ENCODE data around the gene CCDC124.

The CCDC124 gene

DNA sequence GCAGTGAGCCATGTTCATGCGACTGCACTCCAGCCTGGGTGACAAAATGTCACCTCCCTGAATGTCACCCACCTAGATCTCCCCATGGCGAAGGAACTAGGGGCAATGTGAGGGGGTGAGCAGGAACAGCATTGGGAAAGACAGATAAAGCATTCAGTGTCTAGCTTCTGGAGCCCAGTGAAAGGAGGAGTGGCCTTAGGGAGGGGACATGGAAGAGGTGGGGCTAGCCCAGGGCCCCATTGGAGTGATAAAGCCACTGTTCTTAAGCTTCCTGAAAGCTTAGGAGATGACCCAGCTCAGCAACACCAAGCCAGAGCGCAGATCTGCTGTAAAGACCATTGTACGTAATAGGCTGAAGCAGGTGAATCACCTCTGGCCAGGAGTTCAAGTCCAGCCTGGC, 21.1 kb downstream of the CCDC124 start:
- DNase-seq (ENCODE audit: low read depth in 3 of 3), result no peak

GRCh38 chr19:17954401-17954800, 21.6 kb downstream of the CCDC124 start:
- no peak for DNase-seq (ENCODE audit: low read depth in 3 of 3)

DNA sequence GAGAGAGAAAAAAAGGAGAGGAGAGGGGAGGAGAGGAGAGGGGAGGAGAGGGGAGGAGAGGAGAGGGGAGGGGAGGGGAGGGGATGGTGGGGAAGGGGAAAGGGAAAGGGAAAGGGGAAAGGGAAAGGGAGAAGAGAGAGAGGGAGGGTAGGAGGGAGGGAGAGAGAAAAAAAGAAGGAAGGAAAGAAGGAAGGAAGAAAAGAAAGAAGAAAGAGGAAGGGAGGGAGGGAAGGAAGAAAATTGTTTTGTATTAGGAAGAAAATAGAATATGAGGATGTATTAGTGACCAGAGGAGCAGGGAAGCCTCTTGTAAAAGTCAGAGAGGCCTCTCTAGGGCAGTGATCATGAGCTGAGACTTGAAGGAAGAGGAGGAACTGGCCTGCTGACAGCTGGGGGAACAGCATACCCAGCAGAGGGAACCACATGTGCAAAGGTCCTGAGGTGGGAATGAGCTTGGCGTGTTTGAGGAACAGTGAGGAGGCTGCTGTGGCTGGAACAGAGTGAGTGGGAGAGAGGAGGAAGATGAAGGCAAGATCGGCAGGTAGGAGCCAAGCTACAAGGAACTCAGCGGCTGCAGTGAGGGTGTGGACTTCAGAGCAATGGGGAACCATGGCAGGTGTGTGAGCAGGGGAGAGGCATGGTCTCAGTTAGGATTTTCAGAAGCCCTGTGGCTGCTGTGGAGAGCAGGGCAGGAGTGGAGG, 24.5 kb downstream of the CCDC124 start:
- no peak for DNase-seq (ENCODE audit: low read depth in 3 of 3)

GRCh38 chr19:17957885-17958284, 25.1 kb downstream of the CCDC124 start:
- DNase-seq (ENCODE audit: low read depth in 3 of 3), result no peak

- DNase-seq (ENCODE audit: low read depth in 3 of 3), result no peak
These were observed 31.3 kb downstream of the CCDC124 start for GRCh38 chr19:17963936-17964691.

GRCh38 chr19:17965370-17966128, 32.7 kb downstream of the CCDC124 start:
- no peak for DNase-seq (ENCODE audit: low read depth in 3 of 3)

- no peak for DNase-seq (ENCODE audit: low read depth in 3 of 3)
These were observed 33.3 kb downstream of the CCDC124 start for GRCh38 chr19:17966129-17966483.

DNA sequence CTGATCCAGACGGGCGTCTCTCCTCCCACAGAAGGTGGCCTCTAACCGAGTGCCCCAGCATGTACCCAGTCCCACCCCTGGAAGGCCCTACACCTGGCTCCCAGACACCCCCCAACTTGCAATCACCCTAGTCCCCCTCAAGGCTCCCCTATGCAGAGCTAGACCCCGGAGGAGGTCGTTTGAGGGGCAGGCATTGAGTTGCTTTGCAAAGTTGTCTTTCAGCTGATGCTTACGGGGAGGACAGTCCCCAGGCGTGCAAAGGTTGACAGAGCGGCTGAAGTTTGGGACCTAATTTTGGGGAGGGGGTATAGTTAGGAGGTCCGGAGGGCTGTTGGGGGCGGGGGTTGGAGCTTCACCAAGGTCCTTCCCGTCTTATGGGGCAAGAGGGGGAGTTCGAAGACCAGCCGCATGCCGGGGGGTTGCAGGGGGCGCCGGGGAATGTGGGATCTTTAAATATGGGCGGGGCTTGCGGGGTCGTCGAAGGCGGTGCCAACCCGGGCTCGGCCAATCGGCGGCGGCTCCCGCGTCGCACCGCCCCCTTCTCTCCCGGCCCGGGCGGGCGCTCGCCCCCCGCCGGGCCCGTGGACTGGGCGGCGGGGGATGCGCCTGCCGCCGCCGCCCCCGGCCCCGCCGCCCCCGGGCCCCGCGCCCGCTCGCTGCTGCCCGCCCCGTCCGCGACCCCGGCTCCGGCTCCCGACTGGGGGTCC, 33.9 kb downstream of the CCDC124 start, which contains the start of gene KCNN1:
Gene KCNN1 (plus strand): TSS at position 558 of the 707 bp plus-strand sequence. CDS start 6,782 bp downstream, outside the sequence.
- no peak for DNase-seq (ENCODE audit: low read depth in 3 of 3)

GRCh38 chr19:17967257-17968051, 34.6 kb downstream of the CCDC124 start:
- DNase-seq (ENCODE audit: low read depth in 3 of 3), result no peak

GRCh38 chr19:17968362-17968761, 35.5 kb downstream of the CCDC124 start:
- no peak for DNase-seq (ENCODE audit: low read depth in 3 of 3)

DNA sequence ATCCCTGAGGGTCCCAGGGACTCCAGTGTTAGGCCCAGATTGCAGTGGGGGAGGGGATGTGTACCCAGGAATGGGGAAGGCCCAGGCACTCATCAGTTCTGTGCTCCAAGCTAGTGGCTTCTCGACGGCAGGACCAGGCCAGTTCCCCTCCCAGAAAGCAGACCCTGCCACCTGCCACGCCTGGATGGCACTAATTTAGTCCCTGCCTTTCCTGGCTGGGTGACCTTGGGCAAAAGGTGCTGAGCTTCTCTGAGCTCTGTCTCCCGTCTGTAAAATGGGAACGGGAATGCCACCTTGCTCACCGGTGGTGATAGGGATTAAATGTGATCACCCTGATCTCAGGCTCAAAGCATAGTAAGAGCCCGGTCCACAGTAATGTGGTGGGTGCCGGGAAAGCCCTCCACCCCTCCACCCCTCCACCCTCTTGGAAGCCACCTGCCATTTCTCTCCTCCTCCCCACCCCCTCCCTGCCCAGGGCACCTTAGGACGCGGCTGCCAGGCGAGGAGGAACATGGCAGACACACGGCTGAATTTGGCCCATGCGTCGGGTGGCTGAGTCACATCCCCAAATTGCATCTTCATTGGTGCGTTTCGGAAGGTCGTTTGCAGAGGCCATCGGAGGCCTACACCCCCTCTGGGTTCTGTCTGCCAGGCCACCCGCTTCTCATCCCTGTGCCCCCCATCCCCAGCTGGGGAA, 36.4 kb downstream of the CCDC124 start:
- DNase-seq (ENCODE audit: low read depth in 3 of 3), result no peak

DNA sequence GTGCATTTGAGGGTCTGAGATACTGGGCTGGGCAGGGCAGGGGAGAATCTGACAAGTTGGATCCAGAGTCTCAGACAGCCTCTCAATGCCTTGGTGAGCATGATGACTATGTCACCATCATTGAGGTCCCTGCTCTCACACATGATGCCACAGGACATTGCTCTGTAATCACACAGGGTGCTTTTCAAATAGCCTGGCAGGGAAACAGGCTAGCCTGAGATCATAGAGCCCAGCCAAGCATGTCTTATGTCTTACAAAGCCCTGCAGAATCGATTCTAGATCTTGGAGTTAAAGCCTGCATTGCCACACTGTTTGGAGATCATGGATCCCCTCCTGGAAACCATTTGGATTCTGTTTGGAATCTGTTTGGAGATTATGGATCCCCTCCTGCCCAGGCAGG, 39.4 kb downstream of the CCDC124 start:
- no peak for DNase-seq (ENCODE audit: low read depth in 3 of 3)

DNA sequence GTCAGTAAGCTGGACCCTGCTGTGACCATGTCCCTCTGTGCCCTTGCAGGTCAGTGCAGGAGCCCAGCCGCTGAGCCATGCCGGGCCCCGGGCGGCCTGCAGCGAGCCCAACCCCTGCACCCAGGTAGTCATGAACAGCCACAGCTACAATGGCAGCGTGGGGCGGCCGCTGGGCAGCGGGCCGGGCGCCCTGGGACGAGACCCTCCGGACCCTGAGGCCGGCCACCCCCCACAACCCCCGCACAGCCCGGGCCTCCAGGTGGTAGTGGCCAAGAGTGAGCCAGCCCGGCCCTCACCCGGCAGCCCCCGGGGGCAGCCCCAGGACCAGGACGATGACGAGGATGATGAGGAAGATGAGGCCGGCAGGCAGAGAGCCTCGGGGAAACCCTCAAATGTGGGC, 40.9 kb downstream of the CCDC124 start:
- DNase-seq (ENCODE audit: low read depth in 3 of 3), result no peak

DNA sequence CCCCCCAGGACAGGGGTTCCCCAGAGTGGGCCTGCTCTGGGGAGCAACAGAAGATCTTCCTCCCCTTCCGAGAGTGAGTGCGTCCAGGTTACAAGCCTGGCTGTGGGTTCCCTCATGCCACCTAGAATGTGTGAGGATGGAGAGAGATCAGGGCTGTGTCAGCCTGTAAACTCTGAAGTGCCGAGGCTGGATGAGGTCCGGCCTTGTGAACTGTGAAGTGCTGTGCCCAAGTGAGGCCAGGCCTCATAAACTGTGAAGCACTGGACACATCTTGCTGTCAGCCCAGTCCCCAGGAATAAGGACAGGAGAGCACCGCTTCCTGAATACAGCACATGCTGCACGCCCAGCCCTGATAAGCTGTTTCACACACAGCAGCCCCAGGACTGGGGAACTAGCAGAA, 41.7 kb downstream of the CCDC124 start:
- no peak for DNase-seq (ENCODE audit: low read depth in 3 of 3)

DNA sequence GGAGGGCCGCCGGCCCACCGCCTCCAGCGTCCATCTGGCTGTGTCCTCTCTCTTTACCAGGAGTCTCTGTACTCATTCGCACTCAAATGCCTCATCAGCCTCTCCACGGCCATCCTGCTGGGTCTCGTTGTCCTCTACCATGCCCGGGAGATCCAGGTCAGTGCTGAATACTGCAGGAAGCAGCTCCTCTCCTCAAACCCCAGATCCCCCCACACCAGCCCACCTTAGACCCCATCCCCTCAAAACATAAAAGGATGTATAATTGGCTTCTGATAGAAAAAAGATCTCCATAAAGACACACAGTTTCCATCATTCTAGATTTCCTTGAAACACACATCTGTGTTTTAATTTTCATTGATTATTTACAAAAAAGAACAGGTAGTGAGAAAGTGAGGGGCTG, 42.2 kb downstream of the CCDC124 start:
- DNase-seq (ENCODE audit: low read depth in 3 of 3), result no peak

DNA sequence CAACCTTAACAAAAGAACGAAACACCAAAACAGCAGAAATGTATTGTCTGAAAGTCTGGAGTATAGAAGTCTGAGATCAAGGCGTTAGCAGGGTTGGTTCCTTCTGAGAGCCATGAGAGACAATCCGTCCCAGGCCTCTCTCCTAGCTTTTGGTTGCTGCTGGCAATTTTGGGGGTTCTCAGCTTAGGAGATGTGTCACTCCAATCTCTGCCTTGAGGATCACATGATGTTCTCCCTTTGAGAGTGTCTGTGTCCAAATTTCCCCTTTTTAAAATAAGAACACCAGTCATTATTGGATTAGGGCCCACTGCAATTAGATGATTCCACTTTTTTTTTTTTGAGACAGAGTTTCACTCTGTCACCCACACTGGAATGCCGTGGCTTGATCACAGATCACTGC, 44.2 kb downstream of the CCDC124 start:
- DNase-seq (ENCODE audit: low read depth in 3 of 3), result no peak

DNA sequence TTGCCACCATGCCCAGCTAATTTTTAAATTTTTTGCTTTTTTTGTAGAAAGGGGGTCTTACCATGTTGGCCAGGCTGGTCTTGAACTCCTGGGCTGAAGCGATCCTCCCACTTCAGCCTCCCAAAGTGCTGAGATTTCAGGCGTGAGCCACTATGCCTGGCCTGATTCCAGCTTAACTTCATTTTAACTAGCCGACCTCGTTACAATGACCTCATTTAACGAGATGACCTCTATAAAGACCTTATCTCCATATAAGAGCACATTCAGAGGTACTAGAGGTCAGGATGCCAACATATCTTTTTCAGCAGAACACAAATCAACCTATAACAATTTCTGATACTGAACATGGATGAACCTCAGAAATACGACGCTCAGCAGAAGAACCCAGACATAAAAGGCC, 44.7 kb downstream of the CCDC124 start:
- no peak for DNase-seq (ENCODE audit: low read depth in 3 of 3)

DNA sequence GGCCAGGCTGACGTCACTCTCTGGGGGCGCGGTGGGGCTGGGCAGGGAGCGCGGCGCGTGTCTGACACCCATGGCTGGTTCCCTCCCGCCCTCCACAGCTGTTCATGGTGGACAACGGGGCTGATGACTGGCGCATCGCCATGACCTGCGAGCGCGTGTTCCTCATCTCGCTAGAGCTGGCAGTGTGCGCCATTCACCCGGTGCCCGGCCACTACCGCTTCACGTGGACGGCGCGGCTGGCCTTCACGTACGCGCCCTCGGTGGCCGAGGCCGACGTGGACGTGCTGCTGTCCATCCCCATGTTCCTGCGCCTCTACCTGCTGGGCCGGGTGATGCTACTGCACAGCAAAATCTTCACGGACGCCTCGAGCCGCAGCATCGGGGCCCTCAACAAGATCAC, 48.8 kb downstream of the CCDC124 start:
- no peak for DNase-seq (ENCODE audit: low read depth in 3 of 3)

DNA sequence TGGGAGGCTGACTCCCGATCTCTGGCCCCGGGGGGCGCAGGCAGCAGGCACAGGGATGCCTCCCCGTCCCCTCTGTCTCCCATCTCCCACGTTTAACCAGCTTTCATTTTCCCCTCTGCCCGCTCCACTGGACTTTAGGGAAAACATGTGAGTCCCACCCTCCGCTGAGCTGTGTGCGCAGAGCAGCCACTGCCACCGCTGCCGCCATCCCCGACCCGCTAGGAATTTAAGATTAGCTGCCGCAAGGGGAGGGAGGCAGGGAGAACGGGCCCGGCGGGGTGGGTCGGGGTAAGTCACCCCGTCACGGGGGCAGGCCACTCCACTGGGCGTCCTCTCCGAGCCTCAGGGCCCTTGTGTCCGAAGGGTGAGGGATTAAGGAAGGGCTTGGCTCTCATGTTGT, 49.6 kb downstream of the CCDC124 start:
- DNase-seq (ENCODE audit: low read depth in 3 of 3), result no peak

DNA sequence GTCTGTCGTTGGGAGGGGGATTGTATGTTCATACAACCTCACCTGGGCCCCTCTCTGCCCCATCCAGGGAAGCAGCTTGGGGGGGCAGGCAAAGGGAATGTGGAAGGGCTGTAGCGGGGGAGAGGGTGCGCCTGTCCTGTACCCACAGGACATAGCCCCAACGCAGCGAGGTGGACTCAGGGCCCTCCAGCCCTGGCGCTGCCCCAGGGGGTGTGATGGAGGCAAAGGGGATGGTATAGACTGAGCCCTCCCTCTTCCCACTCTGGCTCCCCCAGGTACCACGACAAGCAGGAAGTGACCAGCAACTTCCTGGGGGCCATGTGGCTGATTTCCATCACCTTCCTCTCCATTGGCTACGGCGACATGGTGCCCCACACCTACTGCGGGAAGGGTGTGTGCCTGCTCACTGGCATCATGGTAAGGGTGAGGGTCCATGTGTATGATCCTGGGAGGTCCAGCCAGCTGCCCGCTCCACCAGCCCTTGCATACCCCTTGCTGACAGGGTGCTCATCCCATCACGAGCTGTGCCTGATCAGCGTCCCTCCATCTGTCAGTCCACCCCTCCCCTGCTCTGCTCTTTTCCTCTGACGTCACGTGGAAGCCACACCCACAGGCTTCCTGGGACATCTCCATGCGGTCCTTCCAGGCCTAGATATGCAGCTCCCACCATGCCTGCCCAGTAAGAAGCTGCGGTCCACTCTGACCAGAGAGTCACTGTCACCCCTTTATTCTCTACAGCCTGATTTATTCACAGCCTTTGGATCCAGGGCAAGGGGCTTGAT, 52.4 kb downstream of the CCDC124 start:
- DNase-seq (ENCODE audit: low read depth in 3 of 3), result no peak
